RCC 7860 (cell line): Measurements from ENCODE around the gene ZBTB22.

Experiments
- DNase-seq: peaks from one replicate; pipeline ENCODE4 v3.0.0-alpha.2; 2015; ENCODE audit warnings: low spot score
- FAIRE-seq: peaks from 2 replicates; lab custom pipeline; 2012; peaks lifted over from hg19 to GRCh38; lab: Jason Lieb, UNC

ZBTB22 gene

GRCh38 chr6:33305052-33305451, 12.5 kb downstream of the ZBTB22 start:
- FAIRE-seq (no peak), DNase-seq (no peak)

- FAIRE-seq (no peak), DNase-seq (no peak)
Observed at GRCh38 chr6:33304216-33304615, 13.3 kb downstream of the ZBTB22 start.

- no peak for DNase-seq
- FAIRE-seq, result no peak
Observed at GRCh38 chr6:33301877-33302276, 15.7 kb downstream of the ZBTB22 start.

- DNase-seq (peak; percentile 84), FAIRE-seq (no peak)
Observed at GRCh38 chr6:33299237-33299944, 18.2 kb downstream of the ZBTB22 start.

GRCh38 chr6:33298773-33299236, 18.7 kb downstream of the ZBTB22 start, which contains the start of gene RGL2:
TSS of gene RGL2 (minus strand) at chr6:33298942. CDS start at chr6:33298610, 332 bp downstream.
- DNase-seq (peak; percentile 14), FAIRE-seq (no peak)

- no peak for FAIRE-seq
- DNase-seq, result peak; percentile 70
Observed at GRCh38 chr6:33297956-33298772, 19.4 kb downstream of the ZBTB22 start.

GRCh38 chr6:33297406-33297955, 20.1 kb downstream of the ZBTB22 start:
- DNase-seq (no peak), FAIRE-seq (no peak)

GRCh38 chr6:33296797-33297405, 20.6 kb downstream of the ZBTB22 start:
- FAIRE-seq (no peak), DNase-seq (no peak)

GRCh38 chr6:33295621-33296369, 21.7 kb downstream of the ZBTB22 start:
- FAIRE-seq (no peak), DNase-seq (no peak)

GRCh38 chr6:33294086-33294823, 23.3 kb downstream of the ZBTB22 start:
- DNase-seq (no peak), FAIRE-seq (no peak)

GRCh38 chr6:33292996-33293682, 24.4 kb downstream of the ZBTB22 start:
- FAIRE-seq, result no peak
- no peak for DNase-seq

- DNase-seq (no peak), FAIRE-seq (no peak)
Observed at GRCh38 chr6:33290459-33290858, 27.1 kb downstream of the ZBTB22 start.

- FAIRE-seq, result no peak
Observed at GRCh38 chr6:33289784-33290315, 27.7 kb downstream of the ZBTB22 start.

GRCh38 chr6:33288921-33289783, 28.4 kb downstream of the ZBTB22 start, which contains the start of the genes PFDN6 and WDR46:
TSS of gene PFDN6 (plus strand) at chr6:33289601. CDS start at chr6:33289857, 256 bp downstream.
TSS of gene WDR46 (minus strand) at chr6:33289239. CDS start at chr6:33289170, 69 bp downstream.
- peak; percentile 74 for DNase-seq
- FAIRE-seq, result no peak

More at GRCh38 chr6:33289784-33290315, 27.7 kb downstream of the ZBTB22 start:
- no peak for DNase-seq

- FAIRE-seq (no peak), DNase-seq (no peak)
Observed at GRCh38 chr6:33288141-33288920, 29.2 kb downstream of the ZBTB22 start.

- DNase-seq, result no peak
- FAIRE-seq, result no peak
Observed at GRCh38 chr6:33286946-33287914, 30.3 kb downstream of the ZBTB22 start.
